ENCODE data around the gene ZSCAN29.
A peak's percentile ranks its signal among the peaks of the same experiment; 100 is the strongest.

GRCh38 chr15:43376017-43376705 is 5.3 kb upstream of the ZSCAN29 start:
- TF ChIP-seq CTCF (IDR thresholded peaks at IDR 0.05) = peak; percentile 39 to 71 (median 58)
- no peak for TF ChIP-seq POLR2A (IDR thresholded peaks at IDR 0.05)
